ENCODE results near the gene SLIT3.

- TF ChIP-seq CTCF (IDR thresholded peaks at IDR 0.05; ENCODE audit: low read depth, low read length, poor library complexity, severe bottlenecking) (no peak), EZH2phosphoT487 (IDR thresholded peaks at IDR 0.05; ENCODE audit: borderline replicate concordance, low read length) (no peak)
Measured at GRCh38 chr5:169268019-169268418, 32.9 kb downstream of the SLIT3 start.

Data from DOHH2 (cell line).